Activated CD4-positive, alpha-beta T cell treated with anti-CD3 and anti-CD28 coated beads for 24 hours (primary cell): ENCODE measurements around the gene AK5.

ENCODE experiments used
- DNase-seq, 2 donors: peaks; one replicate each; pipeline ENCODE4 v3.0.0-alpha.2; 2020; ENCODE audit warnings: low read depth in 2 of 2

Gene AK5

GRCh38 chr1:77354536-77354935, 72.7 kb downstream of the AK5 start:
- DNase-seq: no peak

- no peak for DNase-seq
These were observed 73.2 kb downstream of the AK5 start for GRCh38 chr1:77355010-77355409.

- no peak for DNase-seq
These were observed 74.3 kb downstream of the AK5 start for GRCh38 chr1:77356136-77356535.

- DNase-seq: no peak
These were observed 78.4 kb downstream of the AK5 start for GRCh38 chr1:77360256-77360655.

GRCh38 chr1:77361621-77362020, 79.8 kb downstream of the AK5 start:
- DNase-seq: no peak

- no peak for DNase-seq
These were observed 88.3 kb downstream of the AK5 start for GRCh38 chr1:77370161-77370560.

GRCh38 chr1:77370583-77371306, 88.9 kb downstream of the AK5 start:
- DNase-seq: no peak

- DNase-seq: no peak
These were observed 89.6 kb downstream of the AK5 start for GRCh38 chr1:77371396-77371795.

GRCh38 chr1:77373702-77374101, 91.9 kb downstream of the AK5 start:
- no peak for DNase-seq

GRCh38 chr1:77375541-77375940, 93.7 kb downstream of the AK5 start:
- no peak for DNase-seq

- DNase-seq: no peak
These were observed 94.2 kb downstream of the AK5 start for GRCh38 chr1:77375990-77376389.

GRCh38 chr1:77378723-77379535, 97.1 kb downstream of the AK5 start:
- DNase-seq: no peak

GRCh38 chr1:77382366-77382765, 100.5 kb downstream of the AK5 start:
- no peak for DNase-seq

- no peak for DNase-seq
These were observed 101.4 kb downstream of the AK5 start for GRCh38 chr1:77383236-77383635.

- no peak for DNase-seq
These were observed 103.7 kb downstream of the AK5 start for GRCh38 chr1:77385551-77385950.

GRCh38 chr1:77386276-77386675, 104.5 kb downstream of the AK5 start:
- no peak for DNase-seq

GRCh38 chr1:77387553-77387952, 105.7 kb downstream of the AK5 start:
- no peak for DNase-seq

- no peak for DNase-seq
These were observed 106.8 kb downstream of the AK5 start for GRCh38 chr1:77388661-77389060.

- no peak for DNase-seq
These were observed 110.7 kb downstream of the AK5 start for GRCh38 chr1:77392486-77392885.

GRCh38 chr1:77394166-77394565, 112.3 kb downstream of the AK5 start:
- no peak for DNase-seq

- no peak for DNase-seq
These were observed 113.2 kb downstream of the AK5 start for GRCh38 chr1:77395051-77395450.

- DNase-seq: no peak
These were observed 116.3 kb downstream of the AK5 start for GRCh38 chr1:77398152-77398551.
